K562 (cell line): ENCODE data around the gene DNAJC18. TPM values are rescaled to one million over a fixed set of nuclear protein-coding genes. Genes with fewer than 3 reads are reported as not detected.

Source experiments
- BCL6 ChIP-seq: fragments of 250-450 bp; sonication (Bioruptor Pico); IDR thresholded peaks from 2 replicates; pipeline ENCODE4 v1.4.0; 2020
- CREM ChIP-seq: IDR thresholded peaks from 2 replicates; pipeline ENCODE4 v1.6.1; 2014; ENCODE audit warnings: antibody characterized with exemption, low read depth
- CTBP1 ChIP-seq: fragments of 450-650 bp; IDR thresholded peaks from 2 replicates; pipeline ENCODE4 v1.6.1; 2016; ENCODE audit warnings: borderline replicate concordance
- CXXC5 ChIP-seq: fragments of 250-450 bp; sonication (Bioruptor Pico); IDR thresholded peaks from 2 replicates; pipeline ENCODE4 v1.8.0; 2022; ENCODE audit warnings: inconsistent platforms, mild to moderate bottlenecking, moderate library complexity
- DACH1 ChIP-seq: fragments of 450-650 bp; IDR thresholded peaks from 2 replicates; pipeline ENCODE4 v1.6.1; 2018; ENCODE audit not compliant: partially characterized antibody
- EGR1 ChIP-seq: fragments of 450-650 bp; conservative IDR thresholded peaks from 2 replicates; pipeline ENCODE4 v1.6.1; 2017; ENCODE audit warnings: mild to moderate bottlenecking
- FOXA3 ChIP-seq, 2 experiments: fragments of 450-650 bp in 1 of 2; sonication (generic) in 1 of 2; formaldehyde crosslinking; IDR thresholded peaks in 1 of 2; conservative IDR thresholded peaks in 1 of 2; 2 replicates each; pipeline versions ENCODE4 v1.4.0 to v1.8.0; 2020 to 2022; ENCODE audit warnings: mild to moderate bottlenecking in 2 of 2, missing genetic modification reagents in 1 of 2
- LCOR ChIP-seq: sonication (generic); formaldehyde crosslinking; IDR thresholded peaks from 2 replicates; pipeline ENCODE4 v1.8.0; 2022; ENCODE audit warnings: mild to moderate bottlenecking, missing genetic modification reagents
- MYC ChIP-seq, 2 experiments: fragments of 250-450 bp in 1 of 2; sonication (Bioruptor Pico) in 1 of 2; IDR thresholded peaks; 2 replicates each; pipeline versions ENCODE4 v1.5.1 to v1.6.1; 2012 to 2021; ENCODE audit warnings: low read depth in 2 of 2, borderline replicate concordance in 1 of 2, improper control_type of control experiment in 1 of 2, low read length in 1 of 2, mild to moderate bottlenecking in 1 of 2, moderate library complexity in 1 of 2
- NUFIP1 ChIP-seq: fragments of 450-650 bp; IDR thresholded peaks from 2 replicates; pipeline ENCODE4 v1.6.1; 2018; ENCODE audit not compliant: partially characterized antibody
- POLR2AphosphoS5 ChIP-seq: IDR thresholded peaks from 2 replicates; pipeline ENCODE4 v1.6.1; 2011; ENCODE audit warnings: mild to moderate bottlenecking, low read depth, low read length, moderate library complexity; ENCODE audit not compliant: control insufficient read depth, insufficient read depth
- POLR2B ChIP-seq: fragments of 450-650 bp; IDR thresholded peaks from 2 replicates; pipeline ENCODE4 v1.6.1; 2018; ENCODE audit warnings: low read depth; ENCODE audit not compliant: partially characterized antibody
- RFX5 ChIP-seq: IDR thresholded peaks from 2 replicates; pipeline ENCODE4 v1.6.1; 2011; ENCODE audit warnings: low read depth, mild to moderate bottlenecking, improper control_type of control experiment, low read length
- SOX6 ChIP-seq: fragments of 450-650 bp; IDR thresholded peaks from 2 replicates; pipeline ENCODE4 v1.6.1; 2014; ENCODE audit warnings: mild to moderate bottlenecking
- TOE1 ChIP-seq, 2 experiments: fragments of 450-650 bp in 1 of 2; sonication (generic) in 1 of 2; formaldehyde crosslinking in 1 of 2; IDR thresholded peaks; 2 replicates each; pipeline versions ENCODE4 v1.7.1 to v1.8.0; 2016 to 2022; ENCODE audit warnings: borderline replicate concordance in 2 of 2, mild to moderate bottlenecking in 2 of 2, antibody characterized with exemption in 1 of 2, inconsistent platforms in 1 of 2, low read depth in 1 of 2, missing genetic modification reagents in 1 of 2, moderate library complexity in 1 of 2
- YY1 ChIP-seq, 3 experiments: IDR thresholded peaks; 2 replicates each; pipeline ENCODE4 v1.6.1; 2011; ENCODE audit warnings: low read length in 2 of 3, mild to moderate bottlenecking in 2 of 3, moderate library complexity in 2 of 3, borderline replicate concordance in 1 of 3, control low read depth in 1 of 3, low read depth in 1 of 3; ENCODE audit not compliant: insufficient read depth in 3 of 3, insufficient replicate concordance in 2 of 3, control insufficient read depth in 1 of 3, insufficient read length in 1 of 3; ENCODE audit errors: extremely low read depth in 1 of 3
- ZNF282 ChIP-seq: sonication (generic); formaldehyde crosslinking; IDR thresholded peaks from 2 replicates; pipeline ENCODE4 v1.8.1; 2023; ENCODE audit warnings: missing genetic modification reagents
- ZNF551 ChIP-seq: fragments of 250-450 bp; sonication (Bioruptor Pico); IDR thresholded peaks from 2 replicates; pipeline ENCODE4 v1.5.0; 2021; ENCODE audit warnings: mild to moderate bottlenecking, moderate library complexity
- polyA plus RNA-seq, 8 experiments: library from polyadenylated mRNA; depleted of rRNA in 4 of 8; stranded (reverse) in 5 of 8; unstranded in 3 of 8; fragments of >200 nt; fragmentation: Nextera tagmentation in 2 of 8; fragmentation: Illumina TruSeq in 1 of 8; extraction: Ambion mirVana in 2 of 8; extraction: Trizol in 1 of 8; gene quantifications; 2 replicates each; pipeline versions ENCODE4 v1.2.1 to v1.2.3, GENCODE V29; 2011 to 2014; ENCODE audit warnings: inconsistent platforms in 1 of 8, missing spikeins in 1 of 8
- total RNA-seq, 7 experiments: library from RNA; depleted of rRNA in 6 of 7; stranded (reverse); fragments of >200 nt in 6 of 7; fragmentation: Illumina TruSeq in 2 of 7; extraction: Trizol in 2 of 7; gene quantifications; 2 replicates each; pipeline versions ENCODE4 v1.2.1 to v1.2.3, GENCODE V29; 2011 to 2021; ENCODE audit warnings: low replicate concordance in 1 of 7
- TF ChIP-seq, protein P1 (sequence below): fragments of 250-450 bp; sonication (Bioruptor Pico); IDR thresholded peaks from 2 replicates; pipeline ENCODE4 v1.8.0; 2022; ENCODE audit warnings: moderate library complexity, mild to moderate bottlenecking, inconsistent platforms
- TF ChIP-seq, protein P2 (sequence below): fragments of 200-800 bp; sonication (Bioruptor generic); IDR thresholded peaks from 2 replicates; pipeline ENCODE4 v1.6.1; 2016; ENCODE audit warnings: missing genetic modification characterization, missing compliant biosample characterization

Gene DNAJC18
- total and polyA plus RNA-seq, 9 of the 15 experiments (the other 6 are each of a cell fraction or from before 2014, with no cell fraction given) = 1.5 to 13.3 (median 7.5) TPM

DNA sequence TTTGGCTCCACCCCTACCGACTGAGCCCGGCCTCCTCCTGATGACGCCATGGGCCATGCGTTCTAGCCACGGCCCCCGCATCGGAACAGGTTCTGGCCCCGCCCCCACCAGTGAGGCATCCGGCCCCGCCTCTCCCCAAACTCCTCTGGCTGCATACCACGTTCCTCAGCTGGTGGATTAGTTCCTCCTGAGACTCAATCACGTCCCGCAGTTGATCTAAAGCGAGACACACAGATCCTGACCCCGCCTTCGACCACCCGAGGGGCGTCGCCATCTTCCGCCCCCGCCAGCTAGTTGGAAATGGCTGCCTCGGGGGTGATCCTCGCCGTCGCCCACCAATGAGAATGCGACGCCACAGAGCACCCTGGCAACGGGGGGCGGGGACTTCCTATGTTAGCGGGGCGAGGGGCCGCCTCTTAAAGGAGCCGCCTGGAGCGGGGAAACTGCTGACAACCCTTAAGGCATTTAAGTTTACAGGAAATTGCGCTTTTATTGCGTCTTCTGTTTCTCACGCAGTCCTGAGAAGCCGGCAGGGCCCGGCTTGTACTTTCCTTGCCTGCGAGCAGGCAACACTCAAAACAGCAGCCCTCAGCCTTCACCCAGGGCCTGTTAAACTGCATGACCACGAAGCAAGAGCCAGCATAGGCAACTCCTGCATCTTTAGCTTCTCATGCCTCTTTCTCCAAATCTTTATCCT lies 35.4 kb downstream of the DNAJC18 start, which contains the start of gene SPATA24 (continued):
- TF ChIP-seq YY1 (IDR thresholded peaks at IDR 0.05; ENCODE audit: borderline replicate concordance in 1 of 3, control insufficient read depth in 1 of 3, extremely low read depth in 1 of 3, insufficient read depth in 3 of 3, insufficient read length in 1 of 3, insufficient replicate concordance in 2 of 3, low read depth in 1 of 3, low read length in 2 of 3) (peak; percentile 80 to 96 (median 96)), ZNF282 (CRISPR knock-in tag) (no peak), SOX6 (0 out of 2 replicates have a peak, but pooled peaks have one; percentile 36), LCOR (CRISPR knock-in tag) (peak; percentile 82; the same call in 1 of the 2 replicates), NUFIP1 (no peak), ZNF551 (no peak), CTBP1 (peak; percentile 76; the same call in 1 of the 2 replicates), POLR2AphosphoS5 (peak; percentile 27; the same call in 1 of the 2 replicates), MYC (IDR thresholded peaks at IDR 0.05; ENCODE audit: low read depth, low read length) (peak; percentile 92), MYC (CRISPR knock-in tag; IDR thresholded peaks at IDR 0.05; ENCODE audit: borderline replicate concordance, low read depth) (0 out of 2 replicates have a peak, but pooled peaks have one; percentile 48), CREM (peak; percentile 90), FOXA3 (CRISPR knock-in tag; conservative IDR thresholded peaks at IDR 0.05 in 1 of 2, IDR thresholded peaks at IDR 0.05 in 1 of 2) (no peak), POLR2B (no peak), CXXC5 (CRISPR knock-in tag) (peak; percentile 95), RFX5 (no peak), DACH1 (peak; percentile 67), TOE1 (IDR thresholded peaks at IDR 0.05; ENCODE audit: borderline replicate concordance) (peak; percentile 85), TOE1 (CRISPR knock-in tag; IDR thresholded peaks at IDR 0.05; ENCODE audit: borderline replicate concordance, low read depth) (no peak), EGR1 (peak; percentile 100), BCL6 (CRISPR knock-in tag) (0 out of 2 replicates have a peak, but pooled peaks have one; percentile 31)
- TF ChIP-seq, protein P1, sequence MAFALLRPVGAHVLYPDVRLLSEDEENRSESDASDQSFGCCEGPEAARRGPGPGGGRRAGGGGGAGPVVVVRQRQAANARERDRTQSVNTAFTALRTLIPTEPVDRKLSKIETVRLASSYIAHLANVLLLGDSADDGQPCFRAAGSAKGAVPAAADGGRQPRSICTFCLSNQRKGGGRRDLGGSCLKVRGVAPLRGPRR (CRISPR knock-in tag) = no peak
- TF ChIP-seq, protein P2, sequence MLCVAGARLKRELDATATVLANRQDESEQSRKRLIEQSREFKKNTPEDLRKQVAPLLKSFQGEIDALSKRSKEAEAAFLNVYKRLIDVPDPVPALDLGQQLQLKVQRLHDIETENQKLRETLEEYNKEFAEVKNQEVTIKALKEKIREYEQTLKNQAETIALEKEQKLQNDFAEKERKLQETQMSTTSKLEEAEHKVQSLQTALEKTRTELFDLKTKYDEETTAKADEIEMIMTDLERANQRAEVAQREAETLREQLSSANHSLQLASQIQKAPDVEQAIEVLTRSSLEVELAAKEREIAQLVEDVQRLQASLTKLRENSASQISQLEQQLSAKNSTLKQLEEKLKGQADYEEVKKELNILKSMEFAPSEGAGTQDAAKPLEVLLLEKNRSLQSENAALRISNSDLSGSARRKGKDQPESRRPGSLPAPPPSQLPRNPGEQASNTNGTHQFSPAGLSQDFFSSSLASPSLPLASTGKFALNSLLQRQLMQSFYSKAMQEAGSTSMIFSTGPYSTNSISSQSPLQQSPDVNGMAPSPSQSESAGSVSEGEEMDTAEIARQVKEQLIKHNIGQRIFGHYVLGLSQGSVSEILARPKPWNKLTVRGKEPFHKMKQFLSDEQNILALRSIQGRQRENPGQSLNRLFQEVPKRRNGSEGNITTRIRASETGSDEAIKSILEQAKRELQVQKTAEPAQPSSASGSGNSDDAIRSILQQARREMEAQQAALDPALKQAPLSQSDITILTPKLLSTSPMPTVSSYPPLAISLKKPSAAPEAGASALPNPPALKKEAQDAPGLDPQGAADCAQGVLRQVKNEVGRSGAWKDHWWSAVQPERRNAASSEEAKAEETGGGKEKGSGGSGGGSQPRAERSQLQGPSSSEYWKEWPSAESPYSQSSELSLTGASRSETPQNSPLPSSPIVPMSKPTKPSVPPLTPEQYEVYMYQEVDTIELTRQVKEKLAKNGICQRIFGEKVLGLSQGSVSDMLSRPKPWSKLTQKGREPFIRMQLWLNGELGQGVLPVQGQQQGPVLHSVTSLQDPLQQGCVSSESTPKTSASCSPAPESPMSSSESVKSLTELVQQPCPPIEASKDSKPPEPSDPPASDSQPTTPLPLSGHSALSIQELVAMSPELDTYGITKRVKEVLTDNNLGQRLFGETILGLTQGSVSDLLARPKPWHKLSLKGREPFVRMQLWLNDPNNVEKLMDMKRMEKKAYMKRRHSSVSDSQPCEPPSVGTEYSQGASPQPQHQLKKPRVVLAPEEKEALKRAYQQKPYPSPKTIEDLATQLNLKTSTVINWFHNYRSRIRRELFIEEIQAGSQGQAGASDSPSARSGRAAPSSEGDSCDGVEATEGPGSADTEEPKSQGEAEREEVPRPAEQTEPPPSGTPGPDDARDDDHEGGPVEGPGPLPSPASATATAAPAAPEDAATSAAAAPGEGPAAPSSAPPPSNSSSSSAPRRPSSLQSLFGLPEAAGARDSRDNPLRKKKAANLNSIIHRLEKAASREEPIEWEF (CRISPR knock-in tag) = no peak
